ENCODE measurements around the gene KRTAP4-4.
"Not testable (repeated sequence)": the region's sequence is repeated elsewhere in the genome, so short reads cannot be mapped to it uniquely, and the experiment has no call there.

The KRTAP4-4 gene

DNA sequence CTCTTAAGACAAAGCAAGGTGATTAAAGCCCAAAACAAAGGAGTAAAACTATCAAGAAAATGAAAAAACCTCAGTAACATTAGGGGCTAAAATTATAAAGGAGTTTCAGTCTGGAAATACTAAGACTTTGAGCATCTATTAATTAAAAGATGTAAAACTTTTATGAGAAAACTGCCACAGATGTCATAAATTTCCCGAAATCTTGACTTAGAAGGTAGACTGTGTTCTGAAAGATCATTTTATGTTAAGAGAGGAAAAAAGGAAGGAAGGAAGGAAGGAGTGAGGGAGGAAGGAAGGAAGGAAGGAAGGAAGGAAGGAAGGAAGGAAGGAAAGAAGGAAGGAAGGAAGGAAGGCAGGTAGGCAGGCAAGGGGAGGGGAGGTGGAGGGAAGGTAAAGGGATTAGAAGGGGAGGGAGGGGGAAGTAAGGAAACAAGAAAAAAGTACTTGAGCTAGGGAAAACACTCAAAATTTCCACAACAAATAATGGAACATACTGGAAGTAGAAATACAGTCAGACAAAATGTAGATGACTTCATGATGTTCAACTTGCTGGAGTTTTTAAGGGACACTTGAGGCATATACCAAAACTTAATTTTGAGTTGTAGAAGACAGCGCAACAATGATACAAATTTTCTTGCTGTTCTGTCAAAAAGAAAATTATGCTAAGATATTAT is 12.9 kb downstream of the KRTAP4-4 start:
- no peak for DNase-seq

DNA sequence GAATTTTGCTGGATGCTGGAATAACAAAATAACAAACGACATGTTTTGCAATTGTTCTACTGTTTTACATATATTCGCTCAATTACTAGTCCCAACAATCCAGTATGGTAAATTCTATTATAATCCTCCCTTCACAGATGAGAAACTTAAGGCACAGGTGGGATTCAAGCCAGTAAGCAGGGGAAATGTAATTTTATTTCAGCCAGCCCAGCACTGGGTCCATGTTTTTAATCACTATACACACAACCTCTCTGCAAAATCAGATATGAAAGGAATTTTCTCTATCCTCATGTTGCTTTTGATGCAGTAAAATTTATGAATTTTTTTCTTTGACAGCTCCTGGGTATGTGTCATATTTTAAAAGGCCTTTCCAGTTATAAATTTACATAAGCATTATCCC is 15.3 kb downstream of the KRTAP4-4 start:
- no peak for DNase-seq

DNA sequence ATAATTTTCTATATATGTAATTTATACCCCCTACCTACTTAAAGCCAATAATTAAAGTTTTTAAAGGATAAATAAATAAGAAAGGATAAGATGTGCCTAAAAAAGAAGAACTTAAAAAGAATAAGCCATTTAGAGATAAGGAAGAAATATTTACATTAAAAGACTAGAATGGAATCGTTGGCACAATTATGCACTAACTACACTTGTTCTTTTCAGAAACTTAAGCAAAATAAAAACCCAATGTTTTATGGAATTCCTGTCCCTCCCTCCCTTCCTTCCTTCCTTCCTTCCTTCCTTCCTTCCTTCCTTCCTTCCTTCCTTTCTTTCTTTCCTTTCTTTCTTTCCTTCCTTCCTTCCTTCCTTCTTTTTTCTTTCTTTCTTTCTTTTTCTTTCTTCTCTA is 15.7 kb downstream of the KRTAP4-4 start:
- DNase-seq = no peak

DNA sequence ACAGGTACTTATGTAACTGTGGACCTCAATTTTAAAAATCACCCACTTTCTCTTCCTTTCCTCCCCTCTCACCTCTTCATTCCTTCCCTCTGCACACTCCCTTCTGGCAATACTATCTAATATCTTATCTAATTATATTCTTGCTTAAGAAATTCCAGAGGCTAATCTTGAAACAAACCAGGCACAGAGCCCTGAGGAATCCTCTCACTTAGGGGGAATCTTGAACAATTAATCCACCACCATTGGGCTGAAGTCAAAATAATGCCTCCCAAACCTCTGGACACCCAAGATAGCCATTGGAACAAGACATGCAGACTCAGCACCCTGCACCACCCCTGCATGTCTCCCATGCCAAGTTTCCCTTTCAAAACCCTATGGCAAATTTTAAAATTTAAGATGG is 19.2 kb downstream of the KRTAP4-4 start:
- DNase-seq = no peak

DNA sequence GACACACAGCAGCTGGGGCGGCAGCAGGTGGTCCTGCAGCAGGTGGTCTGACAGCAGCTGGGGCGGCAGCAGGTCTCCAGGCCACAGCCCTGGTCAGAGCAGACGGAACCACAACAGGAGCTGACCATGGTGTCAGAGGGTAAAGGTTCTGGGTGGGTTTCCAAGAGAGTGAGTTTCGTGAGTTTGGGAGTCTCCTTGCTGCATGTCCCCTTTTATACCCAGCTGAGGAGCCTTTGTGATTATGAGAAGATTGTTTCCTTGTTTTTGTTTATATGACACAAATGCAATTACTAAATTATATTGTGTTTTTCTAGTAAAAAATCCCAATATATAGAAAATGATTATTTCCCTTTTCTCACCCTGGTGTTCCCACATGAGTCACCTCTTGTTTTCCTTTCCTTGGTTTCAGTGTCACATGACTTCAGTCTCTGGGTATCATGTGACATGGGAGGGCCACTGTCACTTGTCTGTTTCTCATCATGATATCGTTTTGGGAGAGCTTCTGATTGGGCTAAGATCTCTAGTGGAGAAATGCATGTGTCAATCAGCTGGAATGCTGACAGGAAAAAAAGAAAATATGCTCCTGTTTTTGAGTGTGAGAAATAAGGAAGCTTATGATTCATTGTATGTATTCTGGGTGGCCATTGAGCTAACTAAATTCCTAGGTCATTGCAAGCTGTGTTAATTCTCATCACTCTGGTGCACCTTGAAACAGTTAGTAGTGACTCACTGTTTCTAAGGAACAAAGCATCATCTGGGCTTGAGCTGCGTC is 20.0 kb downstream of the KRTAP4-4 start, which contains the start of gene KRTAP4-6:
TSS of gene KRTAP4-6 (minus strand) at position 185 of the 772 bp plus-strand sequence. CDS start at position 128, 57 bp downstream.
- no peak for DNase-seq

DNA sequence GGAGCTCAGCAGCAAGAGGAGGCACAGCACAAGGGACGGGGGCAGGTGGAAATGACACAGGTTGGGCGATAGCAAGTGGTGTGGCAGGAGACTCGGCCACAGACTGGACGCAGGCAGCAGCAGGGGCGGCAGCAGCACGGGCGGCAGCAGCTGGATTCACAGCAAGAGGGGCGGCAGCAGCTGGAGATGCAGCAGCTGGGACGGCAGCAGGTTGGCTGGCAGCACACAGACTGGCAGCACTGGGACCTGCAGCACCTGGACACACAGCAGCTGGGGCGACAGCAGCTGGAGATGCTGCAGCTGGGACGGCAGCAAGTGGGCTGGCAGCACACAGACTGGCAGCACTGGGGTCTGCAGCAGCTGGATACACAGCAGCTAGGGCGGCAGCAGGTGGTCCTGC is 20.7 kb downstream of the KRTAP4-4 start:
- DNase-seq = not testable (repeated sequence)

DNA sequence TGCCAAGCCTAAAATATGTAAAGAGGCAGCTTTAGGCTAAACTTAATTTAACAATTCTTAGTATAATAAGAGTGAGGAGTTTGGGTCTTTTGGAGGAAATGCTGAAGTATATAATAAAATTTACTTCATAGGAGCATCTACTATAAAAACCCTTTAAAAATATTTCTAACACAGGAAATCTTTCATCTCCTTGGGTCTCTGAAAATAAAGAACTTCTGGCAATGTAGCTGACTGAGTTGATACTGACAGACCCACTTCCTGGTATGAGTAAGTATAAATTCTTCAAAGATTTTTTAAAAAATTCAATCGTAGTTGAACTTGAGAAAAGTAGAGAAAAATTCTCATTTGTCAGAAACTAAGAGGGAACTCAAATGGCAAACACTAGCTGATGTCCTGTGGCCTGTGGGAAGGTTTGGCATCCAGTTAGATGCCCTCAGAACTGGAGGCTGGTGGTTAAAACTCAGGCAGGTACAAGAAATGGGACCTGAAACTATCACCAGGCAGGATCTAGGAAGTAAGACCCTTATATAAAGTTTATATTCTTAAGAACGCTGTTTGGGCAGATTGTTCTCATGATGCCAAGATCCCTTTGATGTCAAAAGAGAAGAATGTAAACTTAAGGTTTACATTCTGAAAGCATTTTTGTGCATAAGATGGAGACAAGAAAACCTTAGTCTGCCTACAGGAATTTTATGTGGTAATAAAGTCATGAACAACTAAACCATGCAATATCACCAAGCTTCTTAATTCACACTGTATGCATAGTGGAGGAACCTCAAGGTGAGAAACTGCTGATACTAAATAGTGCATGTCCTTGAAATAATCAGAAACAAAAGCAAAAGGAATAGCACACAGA is 26.4 kb downstream of the KRTAP4-4 start:
- no peak for DNase-seq

DNA sequence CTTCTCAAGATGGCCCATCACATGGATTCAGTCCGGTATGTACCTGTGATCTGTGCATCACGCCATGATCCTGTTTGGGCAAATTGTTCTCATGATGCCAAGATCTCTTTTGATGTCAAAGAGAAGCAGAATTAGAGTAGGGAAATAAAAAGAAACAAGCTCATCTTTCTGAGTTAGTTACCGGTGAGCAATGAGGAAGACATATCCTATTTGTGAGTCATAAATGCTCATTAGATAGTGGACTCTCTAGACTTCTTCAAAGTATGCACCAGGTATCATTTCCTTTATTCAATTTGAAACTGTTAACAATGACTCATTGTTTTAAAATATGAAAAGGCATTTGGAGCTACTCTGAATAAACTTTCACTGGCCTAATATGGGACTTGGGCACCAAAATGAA is 28.6 kb downstream of the KRTAP4-4 start:
- no peak for DNase-seq

DNA sequence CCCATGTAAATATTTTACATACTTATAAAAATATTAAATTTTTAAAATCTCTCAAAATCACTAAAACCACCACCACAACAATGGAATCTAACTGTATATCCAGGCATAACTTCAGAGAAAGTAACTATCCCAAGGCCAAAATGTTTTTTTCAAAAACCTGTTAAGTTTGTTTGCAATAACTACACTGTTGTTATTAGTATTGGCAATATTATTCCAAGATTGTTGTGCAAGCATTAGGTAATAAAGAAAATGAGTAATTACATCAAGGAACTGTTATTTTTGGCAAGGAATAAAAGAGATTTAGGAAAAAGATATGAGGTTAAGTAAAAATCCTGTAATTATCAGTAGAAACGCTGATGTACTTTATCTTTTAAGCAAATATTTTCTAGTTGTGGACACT is 33.2 kb downstream of the KRTAP4-4 start:
- no peak for DNase-seq

DNA sequence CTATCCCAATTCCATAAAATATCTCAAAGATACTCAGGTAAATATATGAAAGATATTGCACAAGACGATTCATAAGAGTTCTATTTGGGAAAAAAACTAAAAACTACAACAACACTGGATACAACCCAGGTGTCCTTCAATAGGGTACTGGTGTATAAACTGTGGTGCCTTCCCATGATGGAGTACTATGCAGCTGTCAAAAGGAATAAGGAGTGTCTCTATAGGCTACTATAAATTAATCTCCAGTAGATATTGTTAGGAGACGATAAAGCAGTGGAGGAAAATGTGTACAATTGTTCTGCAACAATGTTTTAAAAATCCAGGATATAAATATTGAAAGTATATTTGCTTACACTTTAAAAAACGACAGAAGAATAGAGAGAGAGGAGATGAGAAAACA is 34.1 kb downstream of the KRTAP4-4 start:
- no peak for DNase-seq

DNA sequence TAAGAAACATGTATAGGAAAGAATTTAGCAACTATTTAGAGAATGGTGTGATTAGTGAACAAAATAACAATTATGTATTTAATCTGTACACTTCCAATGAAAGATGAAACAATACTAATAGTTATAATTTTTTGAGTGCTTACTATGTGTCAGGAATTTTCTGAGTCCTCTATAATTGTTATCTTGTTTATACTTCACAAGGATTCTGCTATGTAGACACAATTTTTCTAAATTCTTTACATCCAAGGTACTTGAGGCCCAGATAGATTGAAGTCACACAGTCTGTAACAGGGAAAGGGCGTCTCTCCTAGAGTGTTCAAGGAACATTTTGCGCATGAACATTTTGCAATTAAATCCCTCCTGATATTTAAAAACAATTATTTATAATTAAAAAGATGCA is 35.5 kb downstream of the KRTAP4-4 start:
- DNase-seq = no peak

DNA sequence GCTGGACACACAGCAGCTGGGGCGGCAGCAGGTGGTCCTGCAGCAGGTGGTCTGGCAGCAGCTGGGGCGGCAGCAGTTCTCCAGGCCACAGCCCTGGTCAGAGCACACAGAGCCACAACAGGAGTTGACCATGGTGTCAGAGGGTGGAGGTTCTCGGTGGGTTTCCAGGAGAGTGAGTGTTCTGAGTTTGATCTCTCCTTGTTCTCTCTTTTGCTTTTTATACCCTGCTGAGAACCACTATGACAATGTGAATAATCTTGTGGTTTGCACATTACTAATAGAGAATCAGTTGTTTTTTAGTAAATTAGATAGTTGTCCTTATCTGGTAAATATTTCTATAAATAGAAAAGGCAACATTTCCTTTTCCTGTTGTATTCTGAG is 36.6 kb downstream of the KRTAP4-4 start, which contains the start of gene KRTAP4-12:
TSS of gene KRTAP4-12 (minus strand) at position 192 of the 381 bp plus-strand sequence. CDS start at position 132, 60 bp downstream.
- DNase-seq = not testable (repeated sequence)

DNA sequence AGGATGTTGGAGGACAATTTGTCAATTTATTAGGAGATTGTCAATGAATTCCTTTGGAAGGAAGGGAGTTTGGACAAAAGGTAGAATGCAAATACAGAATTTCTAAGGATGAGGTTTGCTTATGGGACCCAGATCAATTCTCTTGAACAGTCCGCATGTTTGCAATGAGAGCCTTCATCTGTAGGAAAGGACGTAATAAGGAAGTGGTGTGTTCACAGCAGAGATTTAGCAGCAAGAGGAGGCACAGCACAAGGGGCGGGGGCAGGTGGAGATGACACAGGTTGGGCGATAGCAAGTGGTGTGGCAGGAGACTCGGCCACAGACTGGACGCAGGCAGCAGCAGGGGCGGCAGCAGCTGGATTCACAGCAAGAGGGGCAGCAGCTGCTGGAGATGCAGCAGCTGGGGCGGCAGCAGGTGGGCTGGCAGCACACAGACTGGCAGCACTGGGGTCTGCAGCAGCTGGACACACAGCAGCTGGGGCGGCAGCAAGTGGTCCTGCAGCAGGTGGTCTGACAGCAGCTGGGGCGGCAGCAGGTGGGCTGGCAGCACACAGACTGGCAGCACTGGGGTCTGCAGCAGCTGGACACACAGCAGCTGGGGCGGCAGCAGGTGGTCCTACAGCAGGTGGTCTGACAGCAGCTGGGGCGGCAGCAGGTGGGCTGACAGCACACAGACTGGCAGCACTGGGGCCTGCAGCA is 37.1 kb downstream of the KRTAP4-4 start:
- DNase-seq = not testable (repeated sequence)

DNA sequence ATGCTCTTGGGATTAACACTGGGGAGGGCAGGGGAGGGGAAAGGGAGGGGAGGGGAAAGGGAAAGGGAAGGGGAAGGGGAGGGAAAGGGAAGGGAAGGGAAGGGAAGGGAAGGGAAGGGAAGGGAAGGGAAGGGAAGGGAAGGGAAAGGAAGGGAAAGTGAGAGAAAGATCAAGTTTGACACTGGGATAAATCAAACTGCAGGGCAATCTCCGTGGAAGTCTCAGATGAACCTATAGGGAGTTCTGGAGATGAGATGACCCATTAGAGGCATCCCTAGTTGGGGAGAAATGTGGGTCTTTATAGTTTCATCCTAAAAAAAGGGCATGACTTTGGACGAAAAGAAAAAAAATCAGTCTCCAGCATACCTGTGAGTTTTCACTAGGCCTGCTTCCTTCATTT is 38.8 kb downstream of the KRTAP4-4 start:
- DNase-seq = no peak

DNA sequence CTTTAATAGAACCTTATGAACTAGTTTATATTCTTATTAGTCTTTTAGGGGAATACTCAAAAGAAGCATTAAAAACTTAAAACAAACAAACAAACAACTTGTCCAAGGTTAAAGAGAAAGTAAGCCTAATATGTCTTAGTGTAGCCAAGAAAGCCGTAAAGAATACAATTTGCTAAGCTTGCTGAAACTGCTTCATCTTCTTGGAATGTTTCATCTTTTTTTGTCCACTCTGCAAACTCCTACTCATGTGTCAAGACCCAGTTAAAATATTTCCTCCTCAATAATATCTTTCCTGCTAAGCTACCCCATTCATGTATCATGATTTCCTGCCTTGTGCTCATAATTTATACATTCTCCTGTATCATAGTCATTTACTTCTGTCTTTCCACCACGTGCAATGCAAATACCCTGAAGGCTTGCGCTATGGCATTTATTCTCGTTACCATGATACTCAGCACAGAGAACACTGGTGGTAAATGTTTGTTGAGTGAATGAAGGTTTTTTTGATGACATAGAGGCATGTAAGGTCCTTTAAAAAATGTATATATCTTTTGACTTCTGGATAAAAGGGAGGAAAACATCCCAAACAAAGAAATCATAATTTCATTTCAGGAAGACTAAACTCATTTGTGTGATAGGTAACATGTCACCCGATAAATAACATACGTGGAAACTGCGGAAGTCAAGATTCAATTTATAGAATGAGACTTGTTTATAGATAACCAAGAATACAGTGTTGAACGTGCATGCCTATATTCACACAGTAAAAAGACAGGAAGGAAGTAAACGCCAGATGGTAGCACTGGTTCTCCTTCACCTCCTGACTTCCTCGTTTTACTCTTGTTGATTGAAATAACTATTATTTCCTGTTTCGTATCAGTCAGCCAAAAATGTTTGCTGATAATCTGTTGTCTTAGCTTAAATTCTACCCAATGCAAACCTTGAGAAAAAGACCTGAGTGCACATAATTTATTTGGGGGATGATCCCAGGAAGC is 40.6 kb downstream of the KRTAP4-4 start:
- DNase-seq = not testable (repeated sequence)

DNA sequence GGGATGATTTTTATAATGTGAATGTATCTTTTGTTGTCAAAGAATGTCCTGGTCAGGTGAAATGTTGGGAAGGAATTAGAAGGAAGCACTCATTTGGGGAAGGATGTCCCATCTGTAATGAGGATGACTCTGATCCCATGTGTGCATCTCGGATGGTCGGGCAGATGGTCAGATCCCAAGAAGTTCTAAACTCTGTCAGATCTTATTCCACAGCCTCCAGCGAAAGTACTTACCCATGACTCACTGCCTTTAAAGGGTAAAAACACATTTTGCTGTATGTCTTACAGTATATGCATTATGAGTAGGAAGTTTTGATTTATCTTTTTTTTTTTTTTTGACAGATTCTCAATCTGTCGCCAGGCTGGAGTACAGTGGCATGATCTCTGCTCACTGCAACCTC is 41.8 kb downstream of the KRTAP4-4 start:
- no peak for DNase-seq

DNA sequence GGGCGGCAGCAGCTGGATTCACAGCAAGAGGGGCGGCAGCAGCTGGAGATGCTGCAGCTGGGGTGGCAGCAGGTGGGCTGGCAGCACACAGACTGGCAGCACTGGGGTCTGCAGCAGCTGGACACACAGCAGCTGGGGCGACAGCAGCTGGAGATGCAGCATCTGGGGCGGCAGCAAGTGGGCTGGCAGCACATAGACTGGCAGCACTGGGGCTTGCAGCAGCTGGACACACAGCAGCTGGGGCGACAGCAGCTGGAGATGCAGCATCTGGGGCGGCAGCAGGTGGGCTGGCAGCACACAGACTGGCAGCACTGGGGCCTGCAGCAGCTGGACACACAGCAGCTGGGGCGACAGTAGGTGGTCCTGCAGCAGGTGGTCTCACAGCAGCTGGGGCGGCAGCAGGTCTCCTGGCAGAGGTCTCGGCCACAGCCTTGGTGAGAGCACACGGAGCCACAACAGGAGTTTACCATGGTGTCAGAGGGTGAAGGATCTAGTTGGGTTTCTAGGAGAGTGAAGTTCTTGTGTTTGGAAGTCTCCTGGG is 42.6 kb downstream of the KRTAP4-4 start, which contains the start of gene KRTAP4-11:
TSS of gene KRTAP4-11 (minus strand) at position 528 of the 541 bp plus-strand sequence. CDS start at position 470, 58 bp downstream.
- DNase-seq = not testable (repeated sequence)

DNA sequence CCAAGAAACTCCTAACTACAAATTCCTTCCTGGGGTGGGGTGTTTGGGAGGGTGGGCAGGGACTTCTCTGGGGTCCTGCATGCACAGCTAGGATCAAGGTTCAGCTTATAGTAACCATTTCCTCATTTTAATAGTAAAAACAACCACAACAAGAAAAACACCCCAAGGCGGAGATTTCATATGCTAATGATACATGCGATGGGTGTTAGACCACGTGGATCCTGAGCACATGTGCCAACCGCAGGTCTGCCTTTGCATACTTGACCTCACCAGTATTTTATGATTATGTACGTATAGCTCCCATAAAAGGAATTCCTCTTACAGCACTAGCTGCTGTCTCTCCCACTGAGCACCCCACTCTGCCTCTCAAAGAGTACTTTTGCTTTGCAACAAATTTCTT is 44.3 kb downstream of the KRTAP4-4 start:
- no peak for DNase-seq

DNA sequence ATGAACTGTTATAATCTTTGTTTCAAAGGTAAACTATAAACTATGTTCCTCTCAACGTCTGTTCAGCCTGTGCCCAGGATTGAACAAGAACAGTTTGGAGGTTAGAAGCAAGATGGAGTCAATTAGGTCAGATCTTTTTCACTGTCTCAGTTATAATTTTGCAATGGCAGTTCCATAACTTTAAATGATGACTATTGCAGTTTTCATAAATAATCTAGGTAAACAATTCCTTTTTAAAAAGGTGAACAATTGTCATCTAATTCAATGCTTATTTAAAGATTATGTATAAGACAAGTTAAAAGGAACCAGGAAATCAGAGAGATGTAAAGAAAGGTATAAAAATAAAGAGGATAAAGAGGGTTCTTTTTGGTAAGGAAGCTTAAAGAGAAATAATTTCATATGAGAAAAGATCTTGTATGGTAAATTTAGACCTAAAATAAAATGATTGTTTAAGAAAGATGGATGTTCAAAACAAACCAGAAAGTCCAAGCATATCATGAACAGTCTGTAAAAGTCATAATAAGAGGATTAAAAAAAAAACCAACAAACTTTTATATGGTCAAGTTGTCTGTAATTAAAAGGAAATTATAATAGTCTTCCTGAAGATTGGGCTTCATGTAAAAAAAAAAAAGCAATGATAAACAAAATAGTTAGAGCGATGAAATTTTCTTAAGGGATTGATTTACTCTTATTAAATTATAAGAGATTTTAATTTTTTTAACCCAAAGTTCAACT is 49.2 kb downstream of the KRTAP4-4 start:
- no peak for DNase-seq

Measured in hippocampal formation (tissue), 2 donors.